Type B pancreatic cell (in vitro differentiated cells): ENCODE results near the gene MT2A. TPM values are rescaled to one million over a fixed set of nuclear protein-coding genes. Genes with fewer than 3 reads are reported as not detected.

Source experiments
- DNase-seq: peaks from one replicate; pipeline ENCODE4 v3.0.0; 2021; ENCODE audit warnings: mixed read lengths; ENCODE audit not compliant: unreplicated experiment; ENCODE audit errors: extremely low spot score
- H3K27ac Mint-ChIP-seq: 2 replicates; pipeline ENCODE4 v1.8.0; 2021; ENCODE audit warnings: mild to moderate bottlenecking, mixed read lengths
- H3K27me3 Mint-ChIP-seq: 2 replicates; pipeline ENCODE4 v1.8.0; 2021; ENCODE audit warnings: mixed read lengths
- H3K36me3 Mint-ChIP-seq: 2 replicates; pipeline ENCODE4 v1.8.0; 2021; ENCODE audit warnings: mixed read lengths
- H3K4me1 Mint-ChIP-seq: one replicate; pipeline ENCODE4 v1.8.0; 2021; ENCODE audit warnings: mixed read lengths; ENCODE audit not compliant: unreplicated experiment
- H3K4me3 Mint-ChIP-seq: 2 replicates; pipeline ENCODE4 v1.8.0; 2021; ENCODE audit warnings: mild to moderate bottlenecking, mixed read lengths
- H3K9me3 Mint-ChIP-seq: 2 replicates; pipeline ENCODE4 v1.8.0; 2021; ENCODE audit warnings: mixed read lengths
- CTCF ChIP-seq: fragments of 200-600 bp; sonication (generic); conservative IDR thresholded peaks from 2 replicates; pipeline ENCODE4 v1.5.0; 2021; ENCODE audit warnings: antibody characterized with exemption, mild to moderate bottlenecking
- total RNA-seq: library from RNA; stranded (reverse); gene quantifications from 2 replicates; pipeline ENCODE4 v1.2.1, GENCODE V29; 2021; ENCODE audit warnings: low replicate concordance

The MT2A gene
- total RNA-seq, 1 donor from 2014 or later, result 18.2 TPM

GRCh38 chr16:56643833-56644232 lies 35.4 kb downstream of the MT2A start:
- Mint-ChIP-seq H3K27me3 (peaks cover 97% of the 10 kb centered on the region), H3K4me1 (no peaks in the 10 kb centered on the region), H3K4me3 (peak overlapping the region; percentile 44), H3K27ac (no peak overlapping the region), H3K36me3 (no peaks in the 10 kb centered on the region), H3K9me3 (no peaks in the 10 kb centered on the region)
- no peak for DNase-seq
- TF ChIP-seq CTCF, result no peak

GRCh38 chr16:56645311-56645710 lies 36.9 kb downstream of the MT2A start:
- H3K27ac Mint-ChIP-seq, result no peak overlapping the region
- DNase-seq, result no peak
- TF ChIP-seq CTCF, result no peak
- no peaks in the 10 kb centered on the region for H3K4me1 Mint-ChIP-seq
- H3K36me3 Mint-ChIP-seq, result no peaks in the 10 kb centered on the region
- no peaks in the 10 kb centered on the region for H3K9me3 Mint-ChIP-seq
- H3K27me3 Mint-ChIP-seq, result peaks cover 97% of the 10 kb centered on the region
- no peak overlapping the region for H3K4me3 Mint-ChIP-seq

GRCh38 chr16:56645838-56646237 lies 37.5 kb downstream of the MT2A start:
- Mint-ChIP-seq H3K4me3 (no peak overlapping the region), H3K36me3 (no peaks in the 10 kb centered on the region), H3K27ac (no peak overlapping the region), H3K27me3 (peaks cover 97% of the 10 kb centered on the region), H3K4me1 (no peaks in the 10 kb centered on the region), H3K9me3 (no peaks in the 10 kb centered on the region)
- no peak for TF ChIP-seq CTCF
- no peak for DNase-seq

GRCh38 chr16:56647641-56648431 lies 39.5 kb downstream of the MT2A start:
- Mint-ChIP-seq H3K27ac (no peak overlapping the region), H3K36me3 (no peaks in the 10 kb centered on the region), H3K27me3 (peaks cover 97% of the 10 kb centered on the region), H3K4me1 (no peaks in the 10 kb centered on the region), H3K9me3 (no peaks in the 10 kb centered on the region), H3K4me3 (no peak overlapping the region)
- no peak for TF ChIP-seq CTCF
- no peak for DNase-seq

GRCh38 chr16:56649271-56649670 lies 40.9 kb downstream of the MT2A start:
- H3K36me3 Mint-ChIP-seq, result no peaks in the 10 kb centered on the region
- no peaks in the 10 kb centered on the region for H3K4me1 Mint-ChIP-seq
- H3K9me3 Mint-ChIP-seq, result no peaks in the 10 kb centered on the region
- H3K27me3 Mint-ChIP-seq, result peaks cover 97% of the 10 kb centered on the region
- TF ChIP-seq CTCF, result no peak
- DNase-seq, result no peak
- H3K4me3 Mint-ChIP-seq, result no peak overlapping the region
- no peak overlapping the region for H3K27ac Mint-ChIP-seq
